Breast epithelium (tissue), 4 donors: ENCODE measurements around the gene ITPRIPL2. TPM values are rescaled to one million over a fixed set of nuclear protein-coding genes. Genes with fewer than 3 reads are reported as not detected.

Experiments used
- DNase-seq, 2 donors: peaks; one replicate each; pipeline ENCODE4 v3.0.0-alpha.2; 2019; ENCODE audit warnings: low spot score in 2 of 2
- H3K27ac ChIP-seq, 2 donors: fragments of 200-600 bp; sonication (generic) in 1 of 2; one replicate each; pipeline ENCODE4 v1.5.1; 2016 to 2019; ENCODE audit warnings: mild to moderate bottlenecking in 1 of 2
- H3K27me3 ChIP-seq, 2 donors: fragments of 200-600 bp; sonication (generic) in 1 of 2; one replicate each; pipeline versions ENCODE4 v1.5.1 to v1.6.0; 2017 to 2019; ENCODE audit warnings: control low read depth in 1 of 2, mild to moderate bottlenecking in 1 of 2
- H3K36me3 ChIP-seq: fragments of 200-600 bp; one replicate; pipeline ENCODE4 v1.5.1; 2019
- H3K4me1 ChIP-seq, 2 donors: fragments of 200-600 bp; sonication (generic); one replicate each; pipeline ENCODE4 v1.5.1; 2016 to 2019; ENCODE audit warnings: control low read depth in 1 of 2
- H3K4me3 ChIP-seq, 3 donors: fragments of 200-600 bp; sonication (generic); 1 replicate in 2 of 3; 2 replicates in 1 of 3; pipeline ENCODE4 v1.5.1; 2016 to 2019; ENCODE audit warnings: mild to moderate bottlenecking in 3 of 3, moderate library complexity in 2 of 3
- H3K9me3 ChIP-seq, 2 donors: fragments of 200-600 bp; sonication (generic) in 1 of 2; one replicate each; pipeline ENCODE4 v1.5.1; 2016 to 2019; ENCODE audit warnings: control low read depth in 1 of 2
- CTCF ChIP-seq, 3 donors: fragments of 450-650 bp; IDR thresholded peaks; one replicate each; pipeline ENCODE4 v1.5.1; 2016 to 2017; ENCODE audit warnings: antibody characterized with exemption in 3 of 3, mild to moderate bottlenecking in 3 of 3, moderate library complexity in 3 of 3
- POLR2A ChIP-seq: fragments of 450-650 bp; IDR thresholded peaks from one replicate; pipeline ENCODE4 v1.6.1; 2016; ENCODE audit warnings: antibody characterized with exemption, mild to moderate bottlenecking, moderate library complexity
- POLR2AphosphoS5 ChIP-seq, 3 donors: sonication (generic); formaldehyde crosslinking; IDR thresholded peaks; one replicate each; pipeline ENCODE4 v1.6.1; 2017; ENCODE audit warnings: antibody characterized with exemption in 3 of 3
- intact Hi-C: fragments of 100-400 bp; cut with DNase I; formaldehyde crosslinking; loops from one replicate; pipeline ENCODE4 v1.15.1; 2023; ENCODE audit warnings: low total_unique reads
- total RNA-seq, 3 donors: library from RNA; depleted of rRNA; stranded (reverse); fragments of >200 nt; gene quantifications; one replicate each; pipeline ENCODE4 v1.1.0, GENCODE V29; 2016

The ITPRIPL2 gene
- total RNA-seq, 3 donors from 2014 or later, result 36.1 to 66.6 (median 40.3) TPM

- Histone ChIP-seq H3K4me1 (no peaks in the 10 kb centered on the region), H3K4me3 (no peak overlapping the region), H3K27ac (no peak overlapping the region), H3K9me3 (no peaks in the 10 kb centered on the region), H3K36me3 (no peaks in the 10 kb centered on the region), H3K27me3 (no peaks in the 10 kb centered on the region)
- no peak for TF ChIP-seq POLR2A
- no peak for TF ChIP-seq CTCF (IDR thresholded peaks at IDR 0.05)
- no peak for TF ChIP-seq POLR2AphosphoS5 (IDR thresholded peaks at IDR 0.05)
- intact Hi-C loops, result no loop called here
- DNase-seq, result no peak
Measured at GRCh38 chr16:19105131-19105530, 8.6 kb upstream of the ITPRIPL2 start.

GRCh38 chr16:19105891-19106624 lies 7.7 kb upstream of the ITPRIPL2 start:
- H3K27ac ChIP-seq, result no peak overlapping the region
- H3K27me3 ChIP-seq, result no peaks in the 10 kb centered on the region
- no peaks in the 10 kb centered on the region for H3K4me1 ChIP-seq
- intact Hi-C loops, result no loop called here
- no peaks in the 10 kb centered on the region for H3K9me3 ChIP-seq
- H3K4me3 ChIP-seq, result no peak overlapping the region
- TF ChIP-seq CTCF (IDR thresholded peaks at IDR 0.05) (no peak), POLR2AphosphoS5 (IDR thresholded peaks at IDR 0.05) (no peak), POLR2A (no peak)
- DNase-seq, result no peak
- H3K36me3 ChIP-seq, result no peaks in the 10 kb centered on the region

- TF ChIP-seq POLR2AphosphoS5 (IDR thresholded peaks at IDR 0.05) (no peak), POLR2A (no peak), CTCF (IDR thresholded peaks at IDR 0.05) (no peak)
- intact Hi-C loops, result no loop called here
- Histone ChIP-seq H3K27me3 (no peaks in the 10 kb centered on the region), H3K27ac (no peak overlapping the region), H3K36me3 (no peaks in the 10 kb centered on the region), H3K4me1 (no peaks in the 10 kb centered on the region), H3K9me3 (no peaks in the 10 kb centered on the region), H3K4me3 (no peak overlapping the region)
- no peak for DNase-seq
Measured at GRCh38 chr16:19106625-19107020, 7.1 kb upstream of the ITPRIPL2 start.

- no peaks in the 10 kb centered on the region for H3K36me3 ChIP-seq
- DNase-seq, result no peak
- no peak overlapping the region for H3K27ac ChIP-seq
- H3K4me3 ChIP-seq, result no peak overlapping the region
- no peaks in the 10 kb centered on the region for H3K9me3 ChIP-seq
- H3K4me1 ChIP-seq, result no peaks in the 10 kb centered on the region
- TF ChIP-seq POLR2AphosphoS5 (IDR thresholded peaks at IDR 0.05), result no peak
- no peak for TF ChIP-seq POLR2A
- TF ChIP-seq CTCF (IDR thresholded peaks at IDR 0.05), result no peak
- H3K27me3 ChIP-seq, result no peaks in the 10 kb centered on the region
- intact Hi-C loops, result no loop called here
Measured at GRCh38 chr16:19108409-19109287, 5.1 kb upstream of the ITPRIPL2 start.

- intact Hi-C loops, result no loop called here
- Histone ChIP-seq H3K27ac (no peak overlapping the region), H3K36me3 (no peaks in the 10 kb centered on the region), H3K4me1 (no peaks in the 10 kb centered on the region), H3K9me3 (no peaks in the 10 kb centered on the region), H3K27me3 (no peaks in the 10 kb centered on the region), H3K4me3 (no peak overlapping the region)
- no peak for DNase-seq
- TF ChIP-seq POLR2A (no peak), POLR2AphosphoS5 (IDR thresholded peaks at IDR 0.05) (no peak), CTCF (IDR thresholded peaks at IDR 0.05) (no peak)
Measured at GRCh38 chr16:19109288-19109664, 4.5 kb upstream of the ITPRIPL2 start.
